GM23338 (cell line): ENCODE data around the gene MYCN. TPM values are rescaled to one million over a fixed set of nuclear protein-coding genes. Genes with fewer than 3 reads are reported as not detected.

Experiments
- ATAC-seq: fragments of 200-7000 bp; cut with Tn5 transposase; 3 replicates; pipeline ENCODE4 v1.9.1; 2020
- DNase-seq: peaks from one replicate; pipeline ENCODE4 v3.0.0-alpha.2; 2015; ENCODE audit warnings: low spot score
- H2AFZ ChIP-seq: fragments of 200-600 bp; sonication (generic); 2 replicates; pipeline ENCODE4 v1.8.0; 2016; ENCODE audit warnings: antibody characterized with exemption, mild to moderate bottlenecking, moderate library complexity
- H3F3A ChIP-seq: fragments of 200-600 bp; sonication (generic); replicated peaks from 2 replicates; pipeline ENCODE4 v1.8.0; 2017; ENCODE audit warnings: antibody characterized with exemption, mixed run types, low read depth
- H3K27ac ChIP-seq: fragments of 200-600 bp; sonication (generic); 2 replicates; pipeline ENCODE4 v1.6.1; 2016; ENCODE audit warnings: low read depth
- H3K27me3 ChIP-seq: fragments of 200-600 bp; sonication (generic); 2 replicates; pipeline ENCODE4 v1.8.0; 2016; ENCODE audit warnings: mild to moderate bottlenecking, mixed run types, moderate library complexity; ENCODE audit not compliant: insufficient read depth
- H3K36me3 ChIP-seq: fragments of 200-600 bp; sonication (generic); 2 replicates; pipeline ENCODE4 v1.8.0; 2016; ENCODE audit warnings: mild to moderate bottlenecking; ENCODE audit not compliant: insufficient read depth
- H3K4me1 ChIP-seq: fragments of 200-600 bp; sonication (generic); 2 replicates; pipeline ENCODE4 v1.8.0; 2016; ENCODE audit warnings: mild to moderate bottlenecking, moderate library complexity; ENCODE audit not compliant: insufficient read depth
- H3K4me2 ChIP-seq: fragments of 200-600 bp; sonication (generic); 2 replicates; pipeline ENCODE4 v1.7.1; 2017; ENCODE audit warnings: mixed run types
- H3K4me3 ChIP-seq: fragments of 200-600 bp; sonication (generic); 2 replicates; pipeline ENCODE4 v1.6.1; 2016; ENCODE audit warnings: mixed run types
- H3K79me2 ChIP-seq: fragments of 200-600 bp; sonication (generic); replicated peaks from 2 replicates; pipeline ENCODE4 v1.8.0; 2017; ENCODE audit warnings: mild to moderate bottlenecking; ENCODE audit not compliant: insufficient read depth
- H3K9me2 ChIP-seq: fragments of 200-600 bp; sonication (generic); 2 replicates; pipeline ENCODE4 v1.8.0; 2017; ENCODE audit not compliant: insufficient read depth
- H4K20me1 ChIP-seq: fragments of 200-600 bp; sonication (generic); replicated peaks from 2 replicates; pipeline ENCODE4 v1.8.0; 2017; ENCODE audit warnings: mild to moderate bottlenecking; ENCODE audit not compliant: insufficient read depth
- H3K27ac Mint-ChIP-seq: 2 replicates; pipeline ENCODE4 v1.8.0; 2020; ENCODE audit warnings: inconsistent platforms, mild to moderate bottlenecking, moderate library complexity, mixed read lengths
- H3K27me3 Mint-ChIP-seq: 3 replicates; pipeline ENCODE4 v1.8.0; 2022; ENCODE audit warnings: low read depth, mild to moderate bottlenecking, moderate library complexity, mixed read lengths, inconsistent platforms; ENCODE audit not compliant: insufficient read depth, poor library complexity
- H3K36me3 Mint-ChIP-seq: 3 replicates; pipeline ENCODE4 v1.8.0; 2021; ENCODE audit warnings: low read depth, mild to moderate bottlenecking, inconsistent platforms, moderate library complexity, mixed read lengths
- H3K4me1 Mint-ChIP-seq: 3 replicates; pipeline ENCODE4 v1.8.0; 2020; ENCODE audit warnings: mild to moderate bottlenecking, inconsistent platforms, mixed read lengths
- H3K4me3 Mint-ChIP-seq: 3 replicates; pipeline ENCODE4 v1.8.0; 2021; ENCODE audit warnings: moderate library complexity, mild to moderate bottlenecking, inconsistent platforms, mixed read lengths
- H3K9me3 Mint-ChIP-seq: 3 replicates; pipeline ENCODE4 v1.8.0; 2020; ENCODE audit warnings: moderate library complexity, mild to moderate bottlenecking, inconsistent platforms, mixed read lengths
- CREB1 ChIP-seq: fragments of 250-450 bp; sonication (Bioruptor Pico); IDR thresholded peaks from 2 replicates; pipeline ENCODE4 v1.5.0; 2020; ENCODE audit warnings: low read depth, mild to moderate bottlenecking, moderate library complexity
- ETS1 ChIP-seq: IDR thresholded peaks from 2 replicates; pipeline ENCODE4 v1.6.1; 2016; ENCODE audit warnings: antibody characterized with exemption
- EZH2 ChIP-seq: fragments of 200-600 bp; sonication (generic); IDR thresholded peaks from one replicate; pipeline ENCODE4 v1.8.0; 2017; ENCODE audit warnings: antibody characterized with exemption, mild to moderate bottlenecking, low read depth; ENCODE audit not compliant: unreplicated experiment
- EZH2phosphoT487 ChIP-seq: fragments of 200-600 bp; sonication (generic); IDR thresholded peaks from one replicate; pipeline ENCODE4 v1.8.1; 2018; ENCODE audit warnings: antibody characterized with exemption; ENCODE audit not compliant: unreplicated experiment
- NANOG ChIP-seq: IDR thresholded peaks from 2 replicates; pipeline ENCODE4 v1.6.1; 2016; ENCODE audit warnings: antibody characterized with exemption, borderline replicate concordance
- STAT1 ChIP-seq: IDR thresholded peaks from one replicate; pipeline ENCODE4 v1.6.1; 2016; ENCODE audit warnings: antibody characterized with exemption; ENCODE audit not compliant: unreplicated experiment
- ZNF114 ChIP-seq: fragments of 250-450 bp; sonication (Bioruptor Pico); IDR thresholded peaks from 2 replicates; pipeline ENCODE4 v1.5.0; 2020; ENCODE audit warnings: mild to moderate bottlenecking, moderate library complexity
- polyA plus RNA-seq: library from polyadenylated mRNA; unstranded; fragments of >200 nt; fragmentation: Nextera tagmentation; extraction: Ambion mirVana; gene quantifications from 2 replicates; pipeline ENCODE4 v1.2.1, GENCODE V29; 2016
- total RNA-seq: library from RNA; depleted of rRNA; stranded (reverse); fragments of >200 nt; shearing (Covaris generic); gene quantifications from 2 replicates; pipeline ENCODE4 v1.2.3, GENCODE V29; 2014
- TF ChIP-seq, protein P1 (sequence below): fragments of 250-450 bp; sonication (Bioruptor Pico); IDR thresholded peaks from 2 replicates; pipeline ENCODE4 v1.5.0; 2020; ENCODE audit warnings: mild to moderate bottlenecking, moderate library complexity

Gene MYCN
- total and polyA plus RNA-seq, 2 experiments from 2014 or later: 50.8 to 145 TPM

DNA sequence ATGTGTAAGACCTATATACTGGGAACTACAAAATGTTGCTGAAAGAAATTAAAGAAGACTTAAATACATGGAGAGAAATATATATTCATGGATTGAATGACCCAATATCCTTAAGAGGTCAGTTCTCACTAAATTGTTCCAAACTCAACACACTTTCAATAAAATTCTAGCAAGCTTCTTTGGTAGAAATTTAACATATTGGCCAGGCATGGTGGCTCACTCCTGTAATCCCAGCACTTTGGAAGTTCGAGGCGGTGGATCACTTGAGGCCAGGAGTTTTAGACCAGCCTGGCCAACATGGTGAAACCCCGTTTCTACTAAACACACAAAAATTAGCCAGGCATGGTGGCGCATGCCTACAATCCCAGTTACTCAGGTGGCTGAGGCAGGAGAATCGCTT, 33.6 kb upstream of the MYCN start:
- no peak overlapping the region for H3K27ac Mint-ChIP-seq
- no peak for ATAC-seq
- Histone ChIP-seq H3F3A (no peaks in the 10 kb centered on the region), H3K27me3 (no peaks in the 10 kb centered on the region), H4K20me1 (no peaks in the 10 kb centered on the region), H3K4me2 (no peak overlapping the region), H3K79me2 (no peaks in the 10 kb centered on the region), H3K27ac (no peak overlapping the region), H3K9me2 (no peaks in the 10 kb centered on the region), H3K4me1 (no peaks in the 10 kb centered on the region), H2AFZ (no peak overlapping the region), H3K36me3 (no peaks in the 10 kb centered on the region), H3K4me3 (no peak overlapping the region)
- no peak for TF ChIP-seq ZNF114 (CRISPR knock-in tag)
- TF ChIP-seq EZH2phosphoT487: no peak
- TF ChIP-seq STAT1: no peak
- TF ChIP-seq NANOG: no peak
- TF ChIP-seq ETS1: no peak
- TF ChIP-seq CREB1 (CRISPR knock-in tag): no peak
- TF ChIP-seq, protein P1, sequence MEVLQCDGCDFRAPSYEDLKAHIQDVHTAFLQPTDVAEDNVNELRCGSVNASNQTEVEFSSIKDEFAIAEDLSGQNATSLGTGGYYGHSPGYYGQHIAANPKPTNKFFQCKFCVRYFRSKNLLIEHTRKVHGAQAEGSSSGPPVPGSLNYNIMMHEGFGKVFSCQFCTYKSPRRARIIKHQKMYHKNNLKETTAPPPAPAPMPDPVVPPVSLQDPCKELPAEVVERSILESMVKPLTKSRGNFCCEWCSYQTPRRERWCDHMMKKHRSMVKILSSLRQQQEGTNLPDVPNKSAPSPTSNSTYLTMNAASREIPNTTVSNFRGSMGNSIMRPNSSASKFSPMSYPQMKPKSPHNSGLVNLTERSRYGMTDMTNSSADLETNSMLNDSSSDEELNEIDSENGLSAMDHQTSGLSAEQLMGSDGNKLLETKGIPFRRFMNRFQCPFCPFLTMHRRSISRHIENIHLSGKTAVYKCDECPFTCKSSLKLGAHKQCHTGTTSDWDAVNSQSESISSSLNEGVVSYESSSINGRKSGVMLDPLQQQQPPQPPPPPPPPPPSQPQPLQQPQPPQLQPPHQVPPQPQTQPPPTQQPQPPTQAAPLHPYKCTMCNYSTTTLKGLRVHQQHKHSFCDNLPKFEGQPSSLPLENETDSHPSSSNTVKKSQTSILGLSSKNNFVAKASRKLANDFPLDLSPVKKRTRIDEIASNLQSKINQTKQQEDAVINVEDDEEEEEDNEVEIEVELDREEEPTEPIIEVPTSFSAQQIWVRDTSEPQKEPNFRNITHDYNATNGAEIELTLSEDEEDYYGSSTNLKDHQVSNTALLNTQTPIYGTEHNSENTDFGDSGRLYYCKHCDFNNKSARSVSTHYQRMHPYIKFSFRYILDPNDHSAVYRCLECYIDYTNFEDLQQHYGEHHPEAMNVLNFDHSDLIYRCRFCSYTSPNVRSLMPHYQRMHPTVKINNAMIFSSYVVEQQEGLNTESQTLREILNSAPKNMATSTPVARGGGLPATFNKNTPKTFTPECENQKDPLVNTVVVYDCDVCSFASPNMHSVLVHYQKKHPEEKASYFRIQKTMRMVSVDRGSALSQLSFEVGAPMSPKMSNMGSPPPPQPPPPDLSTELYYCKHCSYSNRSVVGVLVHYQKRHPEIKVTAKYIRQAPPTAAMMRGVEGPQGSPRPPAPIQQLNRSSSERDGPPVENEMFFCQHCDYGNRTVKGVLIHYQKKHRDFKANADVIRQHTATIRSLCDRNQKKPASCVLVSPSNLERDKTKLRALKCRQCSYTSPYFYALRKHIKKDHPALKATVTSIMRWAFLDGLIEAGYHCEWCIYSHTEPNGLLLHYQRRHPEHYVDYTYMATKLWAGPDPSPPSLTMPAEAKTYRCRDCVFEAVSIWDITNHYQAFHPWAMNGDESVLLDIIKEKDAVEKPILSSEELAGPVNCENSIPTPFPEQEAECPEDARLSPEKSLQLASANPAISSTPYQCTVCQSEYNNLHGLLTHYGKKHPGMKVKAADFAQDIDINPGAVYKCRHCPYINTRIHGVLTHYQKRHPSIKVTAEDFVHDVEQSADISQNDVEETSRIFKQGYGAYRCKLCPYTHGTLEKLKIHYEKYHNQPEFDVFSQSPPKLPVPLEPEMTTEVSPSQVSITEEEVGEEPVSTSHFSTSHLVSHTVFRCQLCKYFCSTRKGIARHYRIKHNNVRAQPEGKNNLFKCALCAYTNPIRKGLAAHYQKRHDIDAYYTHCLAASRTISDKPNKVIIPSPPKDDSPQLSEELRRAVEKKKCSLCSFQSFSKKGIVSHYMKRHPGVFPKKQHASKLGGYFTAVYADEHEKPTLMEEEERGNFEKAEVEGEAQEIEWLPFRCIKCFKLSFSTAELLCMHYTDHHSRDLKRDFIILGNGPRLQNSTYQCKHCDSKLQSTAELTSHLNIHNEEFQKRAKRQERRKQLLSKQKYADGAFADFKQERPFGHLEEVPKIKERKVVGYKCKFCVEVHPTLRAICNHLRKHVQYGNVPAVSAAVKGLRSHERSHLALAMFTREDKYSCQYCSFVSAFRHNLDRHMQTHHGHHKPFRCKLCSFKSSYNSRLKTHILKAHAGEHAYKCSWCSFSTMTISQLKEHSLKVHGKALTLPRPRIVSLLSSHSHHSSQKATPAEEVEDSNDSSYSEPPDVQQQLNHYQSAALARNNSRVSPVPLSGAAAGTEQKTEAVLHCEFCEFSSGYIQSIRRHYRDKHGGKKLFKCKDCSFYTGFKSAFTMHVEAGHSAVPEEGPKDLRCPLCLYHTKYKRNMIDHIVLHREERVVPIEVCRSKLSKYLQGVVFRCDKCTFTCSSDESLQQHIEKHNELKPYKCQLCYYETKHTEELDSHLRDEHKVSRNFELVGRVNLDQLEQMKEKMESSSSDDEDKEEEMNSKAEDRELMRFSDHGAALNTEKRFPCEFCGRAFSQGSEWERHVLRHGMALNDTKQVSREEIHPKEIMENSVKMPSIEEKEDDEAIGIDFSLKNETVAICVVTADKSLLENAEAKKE (CRISPR knock-in tag): no peak
- TF ChIP-seq EZH2: no peak
- no peak for DNase-seq
- no peaks in the 10 kb centered on the region for H3K36me3 Mint-ChIP-seq
- H3K27me3 Mint-ChIP-seq: peaks cover 6% of the 10 kb centered on the region
- no peaks in the 10 kb centered on the region for H3K4me1 Mint-ChIP-seq
- H3K9me3 Mint-ChIP-seq: no peaks in the 10 kb centered on the region
- no peak overlapping the region for H3K4me3 Mint-ChIP-seq
